H1 (cell line): ENCODE results near the gene NOVA1.

ENCODE experiments used
- CTBP2 ChIP-seq: IDR thresholded peaks from 2 replicates; pipeline ENCODE4 v1.7.0; 2011; ENCODE audit warnings: borderline replicate concordance, mild to moderate bottlenecking, moderate library complexity, mixed read lengths, low read length; ENCODE audit not compliant: insufficient read depth, insufficient read length
- RXRA ChIP-seq: IDR thresholded peaks from 2 replicates; pipeline ENCODE4 v1.6.1; 2011; ENCODE audit warnings: low read depth, mild to moderate bottlenecking, low read length, moderate library complexity; ENCODE audit not compliant: insufficient read depth
- ZNF274 ChIP-seq: IDR thresholded peaks from 2 replicates; pipeline ENCODE4 v1.7.0; 2012; ENCODE audit warnings: low read length, borderline replicate concordance; ENCODE audit errors: extremely low read depth

- TF ChIP-seq CTBP2 (no peak), RXRA (no peak), ZNF274 (no peak)
Observed at GRCh38 chr14:26621364-26621763, 23.5 kb upstream of the NOVA1 start.
